ENCODE results near the gene TMEM244. TPM values are rescaled to one million over a fixed set of nuclear protein-coding genes. Genes with fewer than 3 reads are reported as not detected.

TMEM244 gene
- total and polyA plus RNA-seq, 8 donors, result not detected

DNA sequence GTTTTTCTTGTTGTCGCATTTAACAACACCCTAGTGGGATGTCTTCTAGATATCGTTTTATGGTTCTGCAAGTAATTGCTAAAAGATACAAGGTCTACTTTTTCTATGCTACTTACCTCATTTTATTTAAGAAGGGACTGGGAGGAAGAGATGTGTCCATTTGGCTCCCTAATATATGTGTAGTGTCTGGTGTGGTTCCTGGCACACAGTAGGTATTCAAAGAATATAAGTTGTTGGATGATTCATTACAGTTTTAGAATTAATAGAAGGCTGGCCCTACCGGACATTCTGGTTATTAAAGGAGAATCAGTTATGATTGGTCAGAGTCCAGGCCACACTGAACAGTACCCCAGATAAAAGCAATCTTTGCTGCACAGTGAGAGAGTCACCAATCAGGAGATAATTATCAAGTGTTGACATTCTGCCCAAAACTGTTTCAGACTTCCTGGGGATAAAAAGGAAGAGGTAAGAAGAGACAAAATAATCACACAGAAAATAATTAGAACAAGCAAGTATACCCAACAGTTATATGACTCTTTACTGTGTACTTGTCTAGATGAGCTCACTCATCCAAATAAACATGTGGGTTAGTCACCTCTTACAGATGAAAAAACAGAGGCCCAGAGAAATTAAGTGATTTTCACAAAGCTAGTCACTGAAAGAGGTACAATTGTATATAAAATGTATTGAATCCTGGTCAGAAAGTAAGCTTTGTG lies 7.0 kb downstream of the TMEM244 start:
- DNase-seq, result no peak
- no peaks in the 10 kb centered on the region for H3K36me3 ChIP-seq
- intact Hi-C loops (cut with DNase I; ENCODE audit: low total_unique reads), result no loop called here
- 75 to 87% (median 79%) methylated on average over 3 of the region's 3 CpGs for WGBS, 5 donors
- peaks cover 0 to 1% (median under 1%) of the 10 kb centered on the region in 4 donors for H3K4me1 ChIP-seq
- no peaks in the 10 kb centered on the region for H3K9me3 ChIP-seq
- TF ChIP-seq POLR2AphosphoS5 (IDR thresholded peaks at IDR 0.05) (no peak), CTCF (IDR thresholded peaks at IDR 0.05) (no peak), EP300 (IDR thresholded peaks at IDR 0.05) (no peak), POLR2A (IDR thresholded peaks at IDR 0.05) (no peak)
- H3K27me3 ChIP-seq, result no peaks in the 10 kb centered on the region
- no peak overlapping the region for H3K4me3 ChIP-seq
- H3K27ac ChIP-seq, result no peak overlapping the region

DNA sequence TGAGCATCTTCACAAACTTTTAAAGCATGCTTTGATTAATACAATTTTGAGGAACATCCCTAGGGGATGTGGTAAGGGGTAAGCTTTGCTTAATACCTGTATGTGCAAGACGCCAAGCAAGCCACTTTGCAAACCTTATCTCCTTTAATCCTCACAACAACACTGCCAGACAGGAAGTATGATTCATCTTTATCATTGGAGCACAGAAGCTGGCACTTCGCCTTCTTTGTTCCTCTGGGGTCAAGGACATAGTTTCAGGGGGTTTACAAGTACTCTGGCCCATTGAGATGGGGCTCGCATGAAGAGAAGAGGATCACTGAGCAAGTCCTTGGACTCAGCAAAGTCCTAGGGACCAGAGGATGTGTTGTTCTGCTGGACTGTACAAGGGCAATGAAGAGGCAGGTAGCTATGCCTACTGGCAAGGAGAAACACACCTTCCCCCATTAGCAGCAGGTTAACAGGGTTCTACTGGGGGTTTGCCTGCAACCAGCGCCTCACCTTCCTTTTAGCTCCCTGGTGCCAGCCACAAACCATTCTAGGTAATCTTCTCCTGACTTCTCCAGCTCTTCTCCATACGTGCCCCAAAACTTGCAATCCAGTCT lies 8.8 kb downstream of the TMEM244 start:
- TF ChIP-seq EP300 (IDR thresholded peaks at IDR 0.05), result no peak
- TF ChIP-seq CTCF (IDR thresholded peaks at IDR 0.05), result no peak
- TF ChIP-seq POLR2A (IDR thresholded peaks at IDR 0.05), result no peak
- no peak for TF ChIP-seq POLR2AphosphoS5 (IDR thresholded peaks at IDR 0.05)
- WGBS, 5 donors, result 59 to 66% (median 66%) methylated on average over 5 of the region's 5 CpGs
- H3K36me3 ChIP-seq, result no peaks in the 10 kb centered on the region
- intact Hi-C loops (cut with DNase I; ENCODE audit: low total_unique reads), result no loop called here
- no peak overlapping the region for H3K27ac ChIP-seq
- H3K27me3 ChIP-seq, result no peaks in the 10 kb centered on the region
- no peaks in the 10 kb centered on the region for H3K9me3 ChIP-seq
- no peak overlapping the region for H3K4me3 ChIP-seq
- no peak for DNase-seq
- no peaks in the 10 kb centered on the region for H3K4me1 ChIP-seq

- Histone ChIP-seq H3K27me3 (no peaks in the 10 kb centered on the region), H3K27ac (no peak overlapping the region), H3K9me3 (no peaks in the 10 kb centered on the region), H3K4me1 (no peaks in the 10 kb centered on the region), H3K4me3 (no peak overlapping the region), H3K36me3 (no peaks in the 10 kb centered on the region)
- 90 to 93% (median 92%) methylated on average over 3 of the region's 3 CpGs for WGBS, 5 donors
- TF ChIP-seq POLR2A (IDR thresholded peaks at IDR 0.05) (no peak), CTCF (IDR thresholded peaks at IDR 0.05) (no peak), POLR2AphosphoS5 (IDR thresholded peaks at IDR 0.05) (no peak), EP300 (IDR thresholded peaks at IDR 0.05) (no peak)
- intact Hi-C loops (cut with DNase I; ENCODE audit: low total_unique reads), result no loop called here
- no peak for DNase-seq
These were observed 11.7 kb downstream of the TMEM244 start for GRCh38 chr6:129849456-129849855.

GRCh38 chr6:129846761-129847160 lies 14.4 kb downstream of the TMEM244 start:
- no peaks in the 10 kb centered on the region for H3K27me3 ChIP-seq

More at GRCh38 chr6:129846761-129847160, 14.4 kb downstream of the TMEM244 start:
- no peak for TF ChIP-seq POLR2AphosphoS5 (IDR thresholded peaks at IDR 0.05)
- no peak for TF ChIP-seq EP300 (IDR thresholded peaks at IDR 0.05)
- TF ChIP-seq CTCF (IDR thresholded peaks at IDR 0.05), result no peak
- TF ChIP-seq POLR2A (IDR thresholded peaks at IDR 0.05), result no peak
- no peaks in the 10 kb centered on the region for H3K9me3 ChIP-seq
- H3K27ac ChIP-seq, result no peak overlapping the region
- H3K36me3 ChIP-seq, result no peaks in the 10 kb centered on the region
- no peak overlapping the region for H3K4me3 ChIP-seq
- intact Hi-C loops (cut with DNase I; ENCODE audit: low total_unique reads), result no loop called here
- no peak for DNase-seq
- no peaks in the 10 kb centered on the region for H3K4me1 ChIP-seq

All from stomach (tissue), 9 donors.